Naive thymus-derived CD4-positive, alpha-beta T cell (primary cell): ENCODE data around the gene DLG2. TPM values are rescaled to one million over a fixed set of nuclear protein-coding genes. Genes with fewer than 3 reads are reported as not detected.

ENCODE experiments used
- ATAC-seq: fragments of 150-1000 bp; cut with Tn5 transposase; 2 replicates; pipeline ENCODE4 v1.10.0; 2021; ENCODE audit warnings: mild to moderate bottlenecking, moderate library complexity
- CTCF ChIA-PET: fragments of 350-600 bp; sonication (Branson Sonifier 250); formaldehyde crosslinking; loops from one replicate; lab custom pipeline; 2021; ENCODE audit warnings: antibody characterized with exemption; lab: Charles Lee
- POLR2A ChIA-PET: fragments of 350-600 bp; sonication (Branson Sonifier 250); formaldehyde crosslinking; loops from one replicate; lab custom pipeline; 2021; ENCODE audit warnings: antibody characterized with exemption, inconsistent platforms; lab: Charles Lee
- DNase-seq, 9 donors: peaks; one replicate each; pipeline versions ENCODE4 v3.0.0 to v3.0.0-alpha.2; 2020 to 2022; ENCODE audit warnings: mixed read lengths in 1 of 9
- H3K27ac ChIP-seq: one replicate; pipeline ENCODE4 v1.7.0; 2013; ENCODE audit warnings: mild to moderate bottlenecking, low read depth, low read length, moderate library complexity
- H3K27me3 ChIP-seq, 2 donors: one replicate each; pipeline ENCODE4 v1.7.0; 2013; ENCODE audit warnings: low read length in 2 of 2, mild to moderate bottlenecking in 2 of 2, moderate library complexity in 2 of 2; ENCODE audit not compliant: control insufficient read depth in 2 of 2, insufficient read depth in 2 of 2
- H3K36me3 ChIP-seq, 3 experiments: 1 replicate in 2 of 3; 2 replicates in 1 of 3; pipeline ENCODE4 v1.7.0; 2013; ENCODE audit warnings: low read length in 3 of 3, mild to moderate bottlenecking in 3 of 3, moderate library complexity in 1 of 3; ENCODE audit not compliant: insufficient read depth in 3 of 3, control insufficient read depth in 2 of 3
- H3K4me1 ChIP-seq, 2 donors: one replicate each; pipeline ENCODE4 v1.7.0; 2013; ENCODE audit warnings: low read length in 2 of 2, mild to moderate bottlenecking in 2 of 2, moderate library complexity in 1 of 2; ENCODE audit not compliant: control insufficient read depth in 2 of 2, insufficient read depth in 2 of 2
- H3K4me3 ChIP-seq: 2 replicates; pipeline ENCODE4 v1.7.0; 2013; ENCODE audit warnings: mild to moderate bottlenecking, low read length
- H3K9me3 ChIP-seq, 3 experiments: 1 replicate in 2 of 3; 2 replicates in 1 of 3; pipeline ENCODE4 v1.7.0; 2013; ENCODE audit warnings: low read length in 3 of 3; ENCODE audit not compliant: control insufficient read depth in 2 of 3
- H3K27ac Mint-ChIP-seq, 9 donors: one replicate each; pipeline ENCODE4 v1.8.0; 2020 to 2022; ENCODE audit warnings: mixed read lengths in 9 of 9, mild to moderate bottlenecking in 8 of 9, moderate library complexity in 5 of 9, inconsistent platforms in 2 of 9
- H3K27me3 Mint-ChIP-seq, 5 donors: one replicate each; pipeline ENCODE4 v1.8.0; 2021 to 2022; ENCODE audit warnings: mixed read lengths in 5 of 5, mild to moderate bottlenecking in 1 of 5
- H3K36me3 Mint-ChIP-seq, 5 donors: one replicate each; pipeline ENCODE4 v1.8.0; 2020 to 2022; ENCODE audit warnings: mixed read lengths in 5 of 5, mild to moderate bottlenecking in 3 of 5, inconsistent platforms in 1 of 5
- H3K4me1 Mint-ChIP-seq, 7 donors: one replicate each; pipeline ENCODE4 v1.8.0; 2020 to 2022; ENCODE audit warnings: mixed read lengths in 7 of 7, mild to moderate bottlenecking in 3 of 7, inconsistent platforms in 1 of 7
- H3K4me3 Mint-ChIP-seq, 10 donors: one replicate each; pipeline ENCODE4 v1.8.0; 2020 to 2022; ENCODE audit warnings: mild to moderate bottlenecking in 10 of 10, mixed read lengths in 10 of 10, moderate library complexity in 6 of 10, inconsistent platforms in 2 of 10
- H3K9me3 Mint-ChIP-seq, 11 donors: one replicate each; pipeline ENCODE4 v1.8.0; 2020 to 2022; ENCODE audit warnings: mixed read lengths in 11 of 11, mild to moderate bottlenecking in 4 of 11, inconsistent platforms in 1 of 11, moderate library complexity in 1 of 11
- intact Hi-C, 2 donors: fragments of 100-400 bp; cut with micrococcal nuclease; formaldehyde crosslinking; loops; one replicate each; pipeline ENCODE4 v1.15.1; 2023
- polyA plus RNA-seq, 2 donors: library from polyadenylated mRNA; unstranded; fragments of 300-500 nt; fragmentation: Illumina TruSeq; gene quantifications; one replicate each; pipeline ENCODE4 v1.2.3, GENCODE V29; 2021
- total RNA-seq, 6 experiments: library from RNA in 5 of 6; stranded (reverse) in 5 of 6; gene quantifications; 1 replicate in 5 of 6; 2 replicates in 1 of 6; pipeline ENCODE4 v1.2.3 and lab custom pipeline; 2021 to 2026

The DLG2 gene
- total and polyA plus RNA-seq, 7 experiments from 2014 or later, result 0.64 to 6.1 (median 3.7) TPM

DNA sequence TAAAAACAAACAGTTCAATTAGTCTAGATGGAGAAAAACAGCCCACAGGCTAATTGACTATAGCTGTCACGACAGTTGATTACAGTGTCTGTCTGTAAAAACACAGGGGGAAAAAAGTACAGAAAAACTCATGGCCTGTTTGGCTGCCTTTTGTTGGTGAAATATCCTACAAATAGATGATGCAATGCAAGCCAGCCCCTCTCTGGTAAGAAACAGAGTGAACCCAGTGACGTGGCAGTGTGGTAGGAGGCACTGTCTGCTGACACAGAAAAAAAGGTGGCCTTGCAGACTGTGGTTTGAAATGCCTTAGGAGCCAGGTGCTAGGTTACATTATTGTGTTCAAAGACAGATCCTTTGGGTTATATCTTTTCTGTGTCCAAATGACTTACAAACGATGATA is 1909.6 kb downstream of the DLG2 start:
- no peak overlapping the region for H3K27ac Mint-ChIP-seq
- no peak for ATAC-seq
- DNase-seq, result no peak
- no peaks in the 10 kb centered on the region for H3K4me1 Mint-ChIP-seq
- Histone ChIP-seq H3K4me1 (no peaks in the 10 kb centered on the region), H3K4me3 (no peak overlapping the region), H3K9me3 (no peaks in the 10 kb centered on the region), H3K27ac (no peak overlapping the region), H3K36me3 (no peaks in the 10 kb centered on the region), H3K27me3 (no peaks in the 10 kb centered on the region)
- POLR2A ChIA-PET, result no interaction called here
- intact Hi-C loops, result no loop called here
- H3K4me3 Mint-ChIP-seq, result no peak overlapping the region
- H3K27me3 Mint-ChIP-seq, result peaks cover 0 to 11% (median 0%) of the 10 kb centered on the region in 5 donors
- CTCF ChIA-PET, result no interaction called here
- no peaks in the 10 kb centered on the region for H3K36me3 Mint-ChIP-seq
- H3K9me3 Mint-ChIP-seq, result peaks cover 0 to 3% (median 0%) of the 10 kb centered on the region in 11 donors

DNA sequence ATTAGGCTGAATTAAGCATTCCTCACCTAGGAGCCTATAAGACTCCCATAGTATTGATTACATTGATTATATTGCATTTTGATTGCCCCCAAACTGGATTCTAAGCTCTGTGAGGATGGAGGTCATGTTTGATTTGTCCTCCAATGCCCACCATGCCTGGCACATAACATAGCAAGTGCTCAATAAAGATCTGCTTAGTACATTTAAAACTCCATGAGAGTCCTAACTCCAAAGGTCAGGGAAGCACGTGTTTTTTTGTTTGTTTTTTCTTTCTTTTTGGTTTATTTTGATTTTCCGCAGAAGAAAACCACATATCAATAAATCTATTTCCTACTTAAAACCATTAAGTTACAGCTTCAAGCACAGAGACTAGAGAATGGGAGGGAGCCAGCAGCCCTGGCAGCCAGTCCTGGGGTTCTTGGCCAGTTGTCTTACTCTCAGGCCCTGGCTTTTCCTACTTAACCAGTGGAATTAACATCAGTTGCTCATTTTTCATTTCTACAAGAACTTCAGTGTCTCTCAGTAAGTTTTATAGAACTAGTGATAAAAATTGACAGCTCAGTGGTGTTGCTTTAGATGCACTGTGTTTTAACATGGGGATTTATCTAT is 1911.1 kb downstream of the DLG2 start:
- Mint-ChIP-seq H3K4me3 (no peak overlapping the region), H3K9me3 (peaks cover 0 to 2% (median 0%) of the 10 kb centered on the region in 11 donors), H3K36me3 (no peaks in the 10 kb centered on the region), H3K27me3 (peaks cover 0 to 10% (median 0%) of the 10 kb centered on the region in 5 donors), H3K27ac (no peak overlapping the region), H3K4me1 (no peaks in the 10 kb centered on the region)
- intact Hi-C loops, result no loop called here
- no peak overlapping the region for H3K27ac ChIP-seq
- H3K4me3 ChIP-seq, result no peak overlapping the region
- no peak for ATAC-seq
- H3K27me3 ChIP-seq, result no peaks in the 10 kb centered on the region
- H3K36me3 ChIP-seq, result no peaks in the 10 kb centered on the region
- H3K9me3 ChIP-seq, result no peaks in the 10 kb centered on the region
- no peak for DNase-seq
- POLR2A ChIA-PET, result no interaction called here
- H3K4me1 ChIP-seq, result no peaks in the 10 kb centered on the region
- CTCF ChIA-PET, result no interaction called here

DNA sequence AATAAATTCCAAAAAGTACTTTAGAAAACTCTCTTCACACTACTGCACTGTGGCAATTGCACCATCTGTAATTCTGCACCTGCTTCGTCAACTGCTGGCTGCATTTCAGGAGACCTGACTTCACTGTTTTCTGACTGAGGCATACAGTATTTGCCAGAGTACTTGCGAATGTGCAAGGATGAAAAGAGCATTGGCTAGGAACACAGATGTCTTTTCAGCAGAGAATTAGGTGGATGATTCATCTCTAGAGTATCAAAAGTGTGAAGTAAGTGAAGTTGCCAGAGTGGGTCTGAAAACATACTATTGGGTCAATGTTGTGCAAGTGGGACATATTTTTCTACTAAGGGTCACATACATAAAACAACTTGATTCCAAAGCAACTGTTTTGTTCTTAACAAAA is 1913.4 kb downstream of the DLG2 start:
- ChIA-PET POLR2A (no interaction called here), CTCF (no interaction called here)
- Histone ChIP-seq H3K9me3 (no peaks in the 10 kb centered on the region), H3K27ac (no peak overlapping the region), H3K27me3 (no peaks in the 10 kb centered on the region), H3K4me3 (no peak overlapping the region), H3K4me1 (no peaks in the 10 kb centered on the region), H3K36me3 (no peaks in the 10 kb centered on the region)
- H3K27me3 Mint-ChIP-seq, result peaks cover 0 to 10% (median 0%) of the 10 kb centered on the region in 5 donors
- peaks cover 0 to 2% (median 0%) of the 10 kb centered on the region in 11 donors for H3K9me3 Mint-ChIP-seq
- H3K4me3 Mint-ChIP-seq, result no peak overlapping the region
- intact Hi-C loops, result no loop called here
- ATAC-seq, result no peak
- H3K36me3 Mint-ChIP-seq, result no peaks in the 10 kb centered on the region
- H3K4me1 Mint-ChIP-seq, result no peaks in the 10 kb centered on the region
- no peak overlapping the region for H3K27ac Mint-ChIP-seq
- DNase-seq, result no peak

DNA sequence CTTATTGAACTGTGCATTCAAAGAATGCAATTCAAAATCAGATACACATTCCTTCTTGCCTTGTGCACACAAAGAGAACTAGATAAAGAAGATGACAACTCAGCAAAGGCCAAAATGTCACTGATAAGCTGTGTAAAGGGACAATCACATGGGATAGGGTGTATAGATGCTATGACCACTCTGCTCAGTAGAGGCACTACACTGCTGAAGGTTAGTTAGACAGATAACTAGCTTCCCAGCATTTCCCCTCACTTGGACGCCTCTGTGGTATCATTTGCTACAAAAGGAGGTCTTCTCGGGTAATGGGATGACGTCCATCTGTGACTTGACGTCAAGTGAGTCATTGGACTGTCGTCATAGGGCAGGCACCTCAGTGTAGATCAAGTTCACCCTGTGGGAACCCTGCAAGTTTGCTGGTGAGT is 1916.0 kb downstream of the DLG2 start:
- Mint-ChIP-seq H3K4me1 (no peaks in the 10 kb centered on the region), H3K27me3 (peaks cover 0 to 10% (median 0%) of the 10 kb centered on the region in 5 donors), H3K9me3 (peaks cover 0 to 2% (median 0%) of the 10 kb centered on the region in 11 donors), H3K27ac (no peak overlapping the region), H3K4me3 (no peak overlapping the region), H3K36me3 (no peaks in the 10 kb centered on the region)
- no peak for ATAC-seq
- H3K4me1 ChIP-seq, result no peaks in the 10 kb centered on the region
- no peaks in the 10 kb centered on the region for H3K9me3 ChIP-seq
- DNase-seq, result no peak
- CTCF ChIA-PET, result no interaction called here
- intact Hi-C loops, result no loop called here
- no peak overlapping the region for H3K4me3 ChIP-seq
- H3K27ac ChIP-seq, result no peak overlapping the region
- H3K27me3 ChIP-seq, result no peaks in the 10 kb centered on the region
- H3K36me3 ChIP-seq, result no peaks in the 10 kb centered on the region
- POLR2A ChIA-PET, result no interaction called here

DNA sequence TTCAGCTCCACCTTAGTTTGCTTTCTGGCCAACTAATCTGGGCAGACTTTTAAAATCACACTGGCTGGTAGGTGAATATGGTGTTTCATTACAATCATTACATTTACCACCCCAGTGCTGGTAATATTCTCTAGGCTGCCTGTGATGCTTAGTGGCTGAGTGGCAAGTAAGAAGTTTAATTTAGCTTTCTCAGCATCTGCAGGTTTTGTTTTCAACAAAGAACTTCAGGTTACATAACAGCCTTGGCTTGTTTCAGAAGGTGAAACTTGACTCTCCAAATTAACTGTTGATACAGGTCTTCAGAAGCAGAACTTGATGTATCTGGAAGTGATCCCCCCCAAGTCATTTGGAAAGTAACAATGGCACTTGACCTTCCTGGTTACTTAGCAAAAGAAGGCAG is 1917.7 kb downstream of the DLG2 start:
- H3K27ac Mint-ChIP-seq, result no peak overlapping the region
- H3K9me3 ChIP-seq, result no peaks in the 10 kb centered on the region
- intact Hi-C loops, result no loop called here
- H3K4me3 ChIP-seq, result no peak overlapping the region
- ATAC-seq (no peak), DNase-seq (no peak)
- H3K9me3 Mint-ChIP-seq, result peaks cover 0 to 2% (median 0%) of the 10 kb centered on the region in 11 donors
- no peak overlapping the region for H3K4me3 Mint-ChIP-seq
- peaks cover 0 to 10% (median 0%) of the 10 kb centered on the region in 5 donors for H3K27me3 Mint-ChIP-seq
- no peaks in the 10 kb centered on the region for H3K36me3 Mint-ChIP-seq
- no peaks in the 10 kb centered on the region for H3K27me3 ChIP-seq
- no peaks in the 10 kb centered on the region for H3K4me1 ChIP-seq
- POLR2A ChIA-PET, result no interaction called here
- H3K36me3 ChIP-seq, result no peaks in the 10 kb centered on the region
- no peak overlapping the region for H3K27ac ChIP-seq
- H3K4me1 Mint-ChIP-seq, result no peaks in the 10 kb centered on the region
- CTCF ChIA-PET, result no interaction called here

DNA sequence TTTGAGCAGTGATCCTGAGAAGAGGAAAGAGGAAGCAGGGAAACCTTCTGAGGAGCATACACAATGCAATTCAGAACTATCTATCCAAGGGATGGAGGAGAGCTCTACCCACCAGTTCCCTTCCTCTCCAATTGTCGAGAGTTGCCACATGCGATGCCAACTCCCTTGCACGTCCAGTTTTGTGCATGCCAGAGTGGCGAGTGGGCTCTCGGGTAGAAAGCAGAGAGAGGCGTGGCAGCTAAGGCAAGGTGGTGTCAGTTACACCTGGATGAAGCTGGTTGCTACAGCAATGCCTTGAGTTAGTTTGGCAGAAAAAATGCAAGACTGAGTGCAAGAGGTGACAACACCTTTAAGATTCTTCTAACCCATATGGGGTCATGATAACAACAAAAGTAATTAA is 1920.6 kb downstream of the DLG2 start:
- H3K27me3 Mint-ChIP-seq, result peaks cover 0 to 8% (median 3%) of the 10 kb centered on the region in 5 donors
- DNase-seq (no peak), ATAC-seq (no peak)
- Histone ChIP-seq H3K27ac (no peak overlapping the region), H3K36me3 (no peaks in the 10 kb centered on the region), H3K4me1 (no peaks in the 10 kb centered on the region), H3K9me3 (no peaks in the 10 kb centered on the region), H3K27me3 (no peaks in the 10 kb centered on the region), H3K4me3 (no peak overlapping the region)
- ChIA-PET POLR2A (no interaction called here), CTCF (no interaction called here)
- H3K36me3 Mint-ChIP-seq, result no peaks in the 10 kb centered on the region
- no peaks in the 10 kb centered on the region for H3K9me3 Mint-ChIP-seq
- no peak overlapping the region for H3K27ac Mint-ChIP-seq
- no peak overlapping the region for H3K4me3 Mint-ChIP-seq
- intact Hi-C loops, result no loop called here
- no peaks in the 10 kb centered on the region for H3K4me1 Mint-ChIP-seq

DNA sequence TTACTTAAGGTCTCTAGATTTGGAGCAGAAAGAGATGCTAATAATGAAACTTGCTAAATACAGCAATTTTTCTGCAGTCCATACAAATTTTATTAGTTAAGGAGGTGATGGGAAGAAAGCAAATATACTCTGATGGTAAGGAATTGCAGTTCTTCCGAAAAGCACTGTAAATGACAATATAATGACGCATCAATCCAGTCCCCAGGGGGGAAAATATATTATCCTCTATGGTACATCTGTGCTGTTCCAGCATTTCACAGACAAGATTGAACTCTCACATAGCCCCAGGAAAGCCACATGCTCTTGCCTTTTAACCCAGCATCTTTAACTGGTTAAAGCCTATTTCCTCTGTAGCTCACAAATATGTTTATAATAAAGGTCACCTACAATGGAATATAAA is 1924.3 kb downstream of the DLG2 start:
- Histone ChIP-seq H3K9me3 (no peaks in the 10 kb centered on the region), H3K27me3 (no peaks in the 10 kb centered on the region), H3K27ac (no peak overlapping the region), H3K36me3 (no peaks in the 10 kb centered on the region), H3K4me1 (no peaks in the 10 kb centered on the region), H3K4me3 (no peak overlapping the region)
- H3K4me3 Mint-ChIP-seq, result no peak overlapping the region
- DNase-seq, result no peak
- H3K27me3 Mint-ChIP-seq, result peaks cover 0 to 8% (median 4%) of the 10 kb centered on the region in 5 donors
- no peaks in the 10 kb centered on the region for H3K36me3 Mint-ChIP-seq
- ChIA-PET CTCF (no interaction called here), POLR2A (no interaction called here)
- intact Hi-C loops, result no loop called here
- no peak for ATAC-seq
- no peaks in the 10 kb centered on the region for H3K4me1 Mint-ChIP-seq
- no peaks in the 10 kb centered on the region for H3K9me3 Mint-ChIP-seq
- no peak overlapping the region for H3K27ac Mint-ChIP-seq
